Tibial nerve (tissue), 4 donors: Measurements from ENCODE around the gene CBX6.

Experiments
- EP300 ChIP-seq, 2 donors: sonication (generic); formaldehyde crosslinking; IDR thresholded peaks; one replicate each; pipeline ENCODE4 v1.6.1; 2017; ENCODE audit warnings: antibody characterized with exemption in 2 of 2, mild to moderate bottlenecking in 1 of 2
- TF ChIP-seq, protein P1 (sequence below), 5 experiments: fragments of 200-600 bp in 3 of 5; fragments of 450-650 bp in 2 of 5; sonication (generic) in 3 of 5; IDR thresholded peaks; one replicate each; pipeline ENCODE4 v1.5.1; 2016 to 2019; ENCODE audit warnings: antibody characterized with exemption in 5 of 5, mild to moderate bottlenecking in 3 of 5, moderate library complexity in 2 of 5

DNA sequence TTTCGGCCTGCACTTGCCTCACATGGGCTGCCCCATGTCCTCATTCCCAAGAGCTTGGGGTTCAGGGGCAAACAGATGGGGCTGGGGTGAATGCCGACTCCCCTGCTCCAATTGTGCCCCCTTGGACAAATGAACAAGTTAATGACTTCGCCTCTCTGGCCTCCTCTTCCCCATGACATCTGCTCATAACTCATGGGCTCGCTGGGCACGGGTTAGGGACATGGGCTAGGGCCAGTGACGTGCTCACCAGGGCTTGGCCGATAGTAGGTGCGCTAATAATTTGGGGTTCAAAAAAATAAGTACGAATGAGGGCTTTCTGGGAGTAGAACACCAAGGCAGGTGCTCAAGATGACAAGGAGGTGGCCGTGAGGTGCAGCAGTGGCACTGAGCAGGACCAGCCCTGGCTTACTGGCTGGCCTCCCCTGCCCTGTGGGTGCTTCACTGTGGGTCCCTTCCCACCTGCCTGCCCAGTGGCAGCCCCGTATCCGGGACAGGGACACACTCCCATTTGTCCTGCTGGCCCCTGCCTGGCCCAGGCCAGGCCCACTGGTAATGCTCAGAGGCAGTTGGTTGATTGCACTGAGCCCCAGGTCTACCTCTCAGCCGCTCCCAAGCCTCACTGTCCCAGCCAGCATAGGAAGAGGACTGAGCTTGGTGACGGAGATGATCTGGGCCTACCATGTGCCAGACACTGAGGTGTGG lies 12.3 kb downstream of the CBX6 start:
- TF ChIP-seq, protein P1, sequence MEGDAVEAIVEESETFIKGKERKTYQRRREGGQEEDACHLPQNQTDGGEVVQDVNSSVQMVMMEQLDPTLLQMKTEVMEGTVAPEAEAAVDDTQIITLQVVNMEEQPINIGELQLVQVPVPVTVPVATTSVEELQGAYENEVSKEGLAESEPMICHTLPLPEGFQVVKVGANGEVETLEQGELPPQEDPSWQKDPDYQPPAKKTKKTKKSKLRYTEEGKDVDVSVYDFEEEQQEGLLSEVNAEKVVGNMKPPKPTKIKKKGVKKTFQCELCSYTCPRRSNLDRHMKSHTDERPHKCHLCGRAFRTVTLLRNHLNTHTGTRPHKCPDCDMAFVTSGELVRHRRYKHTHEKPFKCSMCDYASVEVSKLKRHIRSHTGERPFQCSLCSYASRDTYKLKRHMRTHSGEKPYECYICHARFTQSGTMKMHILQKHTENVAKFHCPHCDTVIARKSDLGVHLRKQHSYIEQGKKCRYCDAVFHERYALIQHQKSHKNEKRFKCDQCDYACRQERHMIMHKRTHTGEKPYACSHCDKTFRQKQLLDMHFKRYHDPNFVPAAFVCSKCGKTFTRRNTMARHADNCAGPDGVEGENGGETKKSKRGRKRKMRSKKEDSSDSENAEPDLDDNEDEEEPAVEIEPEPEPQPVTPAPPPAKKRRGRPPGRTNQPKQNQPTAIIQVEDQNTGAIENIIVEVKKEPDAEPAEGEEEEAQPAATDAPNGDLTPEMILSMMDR (IDR thresholded peaks at IDR 0.05): no peak
- TF ChIP-seq EP300 (IDR thresholded peaks at IDR 0.05): no peak
